ENCODE data around the gene CCNL2. TPM values are rescaled to one million over a fixed set of nuclear protein-coding genes. Genes with fewer than 3 reads are reported as not detected.

Gene CCNL2
- total RNA-seq, 2 experiments from 2014 or later, result 110 to 112 TPM

- POLR2A ChIA-PET, result interaction anchor here (0.6 to 1.0 kb wide), 2 partner anchors 133 to 357 kb away, joined by 3 to 5 read pairs; partner anchors contain the start of gene ISG15
- CTCF ChIA-PET, result interaction anchor here (1.3 to 3.6 kb wide), 2 partner anchors 15 to 22 kb away, joined by 3 to 14 read pairs; partner anchors contain the start of gene DVL1
Measured at GRCh38 chr1:1370094-1370493, 29.0 kb downstream of the CCNL2 start.

- ChIA-PET CTCF (interaction anchor here (0.7 kb wide), 1 partner anchor 76 kb away, joined by 3 read pairs; no protein-coding TSS in a partner anchor), POLR2A (no interaction called here)
Measured at GRCh38 chr1:1367315-1367714, 31.8 kb downstream of the CCNL2 start.

- POLR2A ChIA-PET, result no interaction called here
- CTCF ChIA-PET, result no interaction called here
Measured at GRCh38 chr1:1366699-1367066, 32.5 kb downstream of the CCNL2 start.

GRCh38 chr1:1365875-1366698, 33.0 kb downstream of the CCNL2 start:
- POLR2A ChIA-PET, result no interaction called here

GRCh38 chr1:1364266-1364665, 34.9 kb downstream of the CCNL2 start:
- POLR2A ChIA-PET, result no interaction called here
- CTCF ChIA-PET, result interaction anchor here (1.7 kb wide), 1 partner anchor 8 kb away, joined by 4 read pairs; no protein-coding TSS in a partner anchor

More at GRCh38 chr1:1365875-1366698, 33.0 kb downstream of the CCNL2 start:
- CTCF ChIA-PET, result interaction anchor here (0.6 to 1.7 kb wide), 3 partner anchors 8 to 89 kb away, joined by 4 read pairs; partner anchors contain the start of gene AURKAIP1

GRCh38 chr1:1361982-1362423, 37.1 kb downstream of the CCNL2 start:
- POLR2A ChIA-PET, result no interaction called here
- CTCF ChIA-PET, result no interaction called here

GRCh38 chr1:1361233-1361981, 37.7 kb downstream of the CCNL2 start:
- POLR2A ChIA-PET, result no interaction called here
- CTCF ChIA-PET, result no interaction called here

- POLR2A ChIA-PET, result no interaction called here
- CTCF ChIA-PET, result interaction anchor here (0.6 kb wide), 1 partner anchor 167 kb away, joined by 3 read pairs; no protein-coding TSS in a partner anchor
Measured at GRCh38 chr1:1360506-1361169, 38.5 kb downstream of the CCNL2 start.

GRCh38 chr1:1359664-1360468, 39.3 kb downstream of the CCNL2 start:
- ChIA-PET CTCF (interaction anchor here (0.6 to 2.1 kb wide), 3 partner anchors 11 to 168 kb away, joined by 3 to 12 read pairs (median 3); partner anchors contain the start of gene AURKAIP1), POLR2A (no interaction called here)

- CTCF ChIA-PET, result interaction anchor here (1.1 to 2.1 kb wide), 2 partner anchors 11 to 14 kb away, joined by 3 to 12 read pairs; partner anchors contain the start of gene AURKAIP1
- POLR2A ChIA-PET, result no interaction called here
Measured at GRCh38 chr1:1359308-1359663, 39.8 kb downstream of the CCNL2 start.

GRCh38 chr1:1358433-1359271, 40.5 kb downstream of the CCNL2 start, which contains the start of gene MXRA8:
Gene MXRA8 (minus strand): TSS chr1:1358555. CDS start chr1:1358504, 51 bp downstream.
- ChIA-PET CTCF (interaction anchor here (1.1 to 2.1 kb wide), 2 partner anchors 10 to 15 kb away, joined by 3 to 12 read pairs; partner anchors contain the start of gene AURKAIP1), POLR2A (no interaction called here)

- POLR2A ChIA-PET, result no interaction called here
- CTCF ChIA-PET, result interaction anchor here (2.1 kb wide), 1 partner anchor 15 kb away, joined by 12 read pairs; the partner anchor contains the start of gene AURKAIP1
Measured at GRCh38 chr1:1357871-1358432, 41.2 kb downstream of the CCNL2 start.

- ChIA-PET CTCF (no interaction called here), POLR2A (no interaction called here)
Measured at GRCh38 chr1:1356796-1357401, 42.2 kb downstream of the CCNL2 start.

GRCh38 chr1:1356166-1356795, 42.9 kb downstream of the CCNL2 start:
- POLR2A ChIA-PET, result no interaction called here
- CTCF ChIA-PET, result no interaction called here

- ChIA-PET CTCF (interaction anchor here (1.0 to 1.2 kb wide), 2 partner anchors 15 to 17 kb away, joined by 3 read pairs; no protein-coding TSS in a partner anchor), POLR2A (no interaction called here)
Measured at GRCh38 chr1:1355416-1355815, 43.7 kb downstream of the CCNL2 start.
